Islet of Langerhans (tissue), 1 donor: Measurements from ENCODE around the gene TSPYL4.

Experiments
- FAIRE-seq: peaks from one replicate; lab custom pipeline; 2011; peaks lifted over from hg19 to GRCh38; lab: Jason Lieb, UNC

Gene TSPYL4

GRCh38 chr6:116221911-116222310 lies 32.0 kb downstream of the TSPYL4 start:
- no peak for FAIRE-seq

- no peak for FAIRE-seq
Measured at GRCh38 chr6:116221067-116221466, 32.8 kb downstream of the TSPYL4 start.

- no peak for FAIRE-seq
Measured at GRCh38 chr6:116218866-116219265, 35.0 kb downstream of the TSPYL4 start.

DNA sequence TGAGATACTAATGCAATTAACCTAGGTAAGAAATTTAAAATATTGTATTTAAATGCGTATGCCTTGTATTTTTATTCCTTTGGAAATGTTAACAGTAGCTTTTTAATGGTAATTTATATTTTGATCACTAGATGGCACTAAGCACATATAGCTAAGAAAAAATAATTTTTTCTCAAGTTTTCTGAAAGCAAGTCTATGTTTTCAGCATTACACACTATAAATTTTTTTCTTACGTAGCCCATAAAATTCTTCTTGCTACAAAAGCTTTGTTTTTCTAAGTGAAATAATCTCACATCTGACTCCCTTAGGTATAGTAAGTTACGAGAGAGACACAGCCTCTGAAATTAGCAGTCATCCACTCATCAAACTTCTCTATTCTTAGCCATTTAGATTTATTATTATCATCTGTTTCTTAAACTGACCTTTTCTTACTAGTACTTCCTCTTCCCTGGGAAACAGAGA lies 35.7 kb downstream of the TSPYL4 start:
- FAIRE-seq, result peak; percentile 97

DNA sequence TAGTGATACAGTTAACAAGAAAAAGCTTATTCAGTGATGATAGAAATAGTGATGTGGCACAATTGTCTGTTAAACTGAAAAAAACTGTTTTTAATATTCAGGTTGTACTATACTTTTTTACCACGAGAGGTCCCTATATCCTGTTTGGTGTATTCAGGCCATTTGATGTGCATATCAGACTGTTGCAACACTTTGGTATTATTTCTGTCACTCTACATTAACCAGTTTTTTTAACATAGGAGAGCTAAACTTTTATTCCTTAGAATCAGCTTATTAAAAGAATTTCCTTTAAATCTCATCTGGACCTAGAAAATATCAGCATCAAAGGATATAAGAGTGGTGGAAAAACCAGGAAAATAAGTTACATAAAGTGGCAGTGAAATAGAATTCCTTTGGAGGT lies 36.8 kb downstream of the TSPYL4 start:
- peak; percentile 81 for FAIRE-seq

DNA sequence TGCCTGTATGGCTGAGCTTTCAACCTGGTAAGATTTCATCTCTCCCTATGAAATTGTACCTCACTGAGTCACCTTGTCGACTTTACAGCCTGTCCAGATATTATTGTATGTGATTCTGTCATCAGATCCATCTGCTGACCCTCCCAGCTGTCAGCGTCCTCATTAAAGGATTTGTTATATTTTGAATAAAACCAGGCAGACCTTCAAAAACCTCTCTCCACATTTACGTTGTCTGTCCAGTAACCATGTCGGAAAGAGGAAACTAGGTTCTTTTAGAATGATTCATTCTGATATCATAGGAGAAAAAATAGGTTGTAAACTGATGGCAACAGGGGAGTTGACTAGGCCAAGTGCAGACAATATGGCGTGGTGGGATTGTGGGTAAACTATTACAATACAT lies 38.5 kb downstream of the TSPYL4 start:
- no peak for FAIRE-seq

GRCh38 chr6:116214681-116215080 lies 39.2 kb downstream of the TSPYL4 start:
- no peak for FAIRE-seq

DNA sequence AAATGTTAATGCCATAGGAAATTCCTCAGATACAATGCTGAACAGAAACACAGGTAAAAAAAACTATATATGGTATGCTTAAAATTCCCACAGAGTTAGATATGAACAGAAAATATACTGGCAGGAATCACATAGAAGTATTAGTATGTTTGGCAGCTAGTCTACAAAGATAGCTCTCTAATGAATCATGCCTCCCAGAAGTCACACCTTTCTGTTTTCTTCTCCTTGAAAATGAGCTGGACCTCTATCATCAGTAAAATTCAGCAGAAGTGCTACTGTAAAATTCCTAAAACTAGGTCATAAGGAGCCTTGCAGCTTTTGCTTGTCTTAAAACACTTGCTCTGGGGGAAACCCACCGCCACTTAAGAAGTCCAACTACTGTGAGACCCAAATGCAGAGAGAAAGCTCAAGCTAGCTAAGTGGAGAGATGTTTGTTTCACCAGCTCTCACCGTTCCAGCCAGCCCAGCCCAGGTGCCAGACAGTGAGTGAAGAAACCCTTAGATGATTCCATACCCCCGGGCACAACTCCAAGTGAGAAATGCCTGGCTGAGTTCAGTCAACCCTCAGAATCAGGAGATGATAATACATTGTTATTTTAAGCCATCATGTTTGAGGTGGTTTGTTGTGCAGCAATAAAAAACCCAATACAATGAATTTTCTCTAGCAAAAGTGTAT lies 43.0 kb downstream of the TSPYL4 start:
- FAIRE-seq, result no peak

- no peak for FAIRE-seq
Measured at GRCh38 chr6:116210316-116210715, 43.6 kb downstream of the TSPYL4 start.

- FAIRE-seq, result no peak
Measured at GRCh38 chr6:116208056-116208785, 45.7 kb downstream of the TSPYL4 start.

GRCh38 chr6:116206231-116206903 lies 47.5 kb downstream of the TSPYL4 start:
- FAIRE-seq, result no peak

- no peak for FAIRE-seq
Measured at GRCh38 chr6:116205281-116205680, 48.6 kb downstream of the TSPYL4 start.

- no peak for FAIRE-seq
Measured at GRCh38 chr6:116201538-116201937, 52.3 kb downstream of the TSPYL4 start.

DNA sequence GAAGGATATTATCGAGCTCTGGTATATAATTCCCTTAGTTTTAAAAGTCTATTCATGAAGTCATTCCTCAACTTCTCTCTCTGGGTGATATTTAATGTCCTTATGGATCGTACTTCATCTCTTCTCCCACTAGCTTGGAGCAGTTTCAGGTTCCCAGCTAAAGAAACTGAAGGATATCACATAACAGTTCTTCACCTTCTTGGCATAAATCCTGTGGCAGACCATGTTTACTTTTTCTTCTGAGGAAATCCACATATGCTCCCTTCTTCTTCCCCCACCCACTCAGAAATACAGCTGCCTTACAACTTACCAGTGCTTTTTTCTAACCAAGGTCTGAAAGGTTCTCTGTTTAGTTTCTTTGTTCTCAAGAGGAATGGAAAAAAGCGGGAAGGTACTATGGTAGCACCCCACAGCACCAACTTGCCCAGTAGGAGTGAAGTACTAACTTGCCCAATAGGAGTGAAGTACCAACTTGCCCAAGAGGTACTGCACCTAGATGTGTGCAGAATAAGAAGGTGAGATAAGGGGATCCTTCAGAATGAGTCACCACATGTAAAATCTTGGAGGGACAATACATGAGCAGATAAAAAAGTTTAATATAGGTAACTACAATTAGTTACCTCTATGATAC lies 53.1 kb downstream of the TSPYL4 start:
- FAIRE-seq, result no peak
